Liver (tissue), 3 donors: ENCODE data around the gene PLEKHA7.

ENCODE experiments used
- EGR1 ChIP-seq, 2 donors: IDR thresholded peaks; 2 replicates each; pipeline ENCODE4 v1.6.1; 2016 to 2018; ENCODE audit warnings: antibody characterized with exemption in 2 of 2, low read depth in 2 of 2
- GABPA ChIP-seq, 2 donors: IDR thresholded peaks in 1 of 2; conservative IDR thresholded peaks in 1 of 2; 2 replicates each; pipeline ENCODE4 v1.6.1; 2016; ENCODE audit warnings: antibody characterized with exemption in 2 of 2, mild to moderate bottlenecking in 1 of 2, moderate library complexity in 1 of 2
- HNF4A ChIP-seq, 2 donors: conservative IDR thresholded peaks; 2 replicates each; pipeline ENCODE4 v1.6.1; 2016; ENCODE audit warnings: antibody characterized with exemption in 2 of 2, mild to moderate bottlenecking in 2 of 2
- REST ChIP-seq: IDR thresholded peaks from 2 replicates; pipeline ENCODE4 v1.6.1; 2016; ENCODE audit warnings: antibody characterized with exemption, mild to moderate bottlenecking
- RXRA ChIP-seq, 2 donors: IDR thresholded peaks; 2 replicates each; pipeline ENCODE4 v1.6.1; 2017 to 2018; ENCODE audit warnings: antibody characterized with exemption in 2 of 2, mild to moderate bottlenecking in 1 of 2
- TAF1 ChIP-seq: conservative IDR thresholded peaks from 2 replicates; pipeline ENCODE4 v1.6.1; 2016; ENCODE audit warnings: antibody characterized with exemption, mild to moderate bottlenecking
- YY1 ChIP-seq: IDR thresholded peaks from 2 replicates; pipeline ENCODE4 v1.6.1; 2016; ENCODE audit warnings: antibody characterized with exemption, mild to moderate bottlenecking
- TF ChIP-seq, protein P1 (sequence below): fragments of 150-350 bp; IDR thresholded peaks from 2 replicates; pipeline ENCODE4 v1.5.1; 2017; ENCODE audit warnings: improper control_type of control experiment, low read depth, low read length; ENCODE audit not compliant: missing input control
- TF ChIP-seq, protein P2 (sequence below): IDR thresholded peaks from 2 replicates; pipeline ENCODE4 v1.6.1; 2016; ENCODE audit warnings: antibody characterized with exemption
- donor health status: healthy.
- donor health status: healthy.

GRCh38 chr11:16856022-16856471 is 158.2 kb downstream of the PLEKHA7 start:
- TF ChIP-seq, protein P1, sequence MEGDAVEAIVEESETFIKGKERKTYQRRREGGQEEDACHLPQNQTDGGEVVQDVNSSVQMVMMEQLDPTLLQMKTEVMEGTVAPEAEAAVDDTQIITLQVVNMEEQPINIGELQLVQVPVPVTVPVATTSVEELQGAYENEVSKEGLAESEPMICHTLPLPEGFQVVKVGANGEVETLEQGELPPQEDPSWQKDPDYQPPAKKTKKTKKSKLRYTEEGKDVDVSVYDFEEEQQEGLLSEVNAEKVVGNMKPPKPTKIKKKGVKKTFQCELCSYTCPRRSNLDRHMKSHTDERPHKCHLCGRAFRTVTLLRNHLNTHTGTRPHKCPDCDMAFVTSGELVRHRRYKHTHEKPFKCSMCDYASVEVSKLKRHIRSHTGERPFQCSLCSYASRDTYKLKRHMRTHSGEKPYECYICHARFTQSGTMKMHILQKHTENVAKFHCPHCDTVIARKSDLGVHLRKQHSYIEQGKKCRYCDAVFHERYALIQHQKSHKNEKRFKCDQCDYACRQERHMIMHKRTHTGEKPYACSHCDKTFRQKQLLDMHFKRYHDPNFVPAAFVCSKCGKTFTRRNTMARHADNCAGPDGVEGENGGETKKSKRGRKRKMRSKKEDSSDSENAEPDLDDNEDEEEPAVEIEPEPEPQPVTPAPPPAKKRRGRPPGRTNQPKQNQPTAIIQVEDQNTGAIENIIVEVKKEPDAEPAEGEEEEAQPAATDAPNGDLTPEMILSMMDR, result no peak
- TF ChIP-seq TAF1, result no peak
- TF ChIP-seq EGR1 (IDR thresholded peaks at IDR 0.05; ENCODE audit: low read depth in 2 of 2), result no peak
- TF ChIP-seq HNF4A (conservative IDR thresholded peaks at IDR 0.05), result no peak
- TF ChIP-seq, protein P2, sequence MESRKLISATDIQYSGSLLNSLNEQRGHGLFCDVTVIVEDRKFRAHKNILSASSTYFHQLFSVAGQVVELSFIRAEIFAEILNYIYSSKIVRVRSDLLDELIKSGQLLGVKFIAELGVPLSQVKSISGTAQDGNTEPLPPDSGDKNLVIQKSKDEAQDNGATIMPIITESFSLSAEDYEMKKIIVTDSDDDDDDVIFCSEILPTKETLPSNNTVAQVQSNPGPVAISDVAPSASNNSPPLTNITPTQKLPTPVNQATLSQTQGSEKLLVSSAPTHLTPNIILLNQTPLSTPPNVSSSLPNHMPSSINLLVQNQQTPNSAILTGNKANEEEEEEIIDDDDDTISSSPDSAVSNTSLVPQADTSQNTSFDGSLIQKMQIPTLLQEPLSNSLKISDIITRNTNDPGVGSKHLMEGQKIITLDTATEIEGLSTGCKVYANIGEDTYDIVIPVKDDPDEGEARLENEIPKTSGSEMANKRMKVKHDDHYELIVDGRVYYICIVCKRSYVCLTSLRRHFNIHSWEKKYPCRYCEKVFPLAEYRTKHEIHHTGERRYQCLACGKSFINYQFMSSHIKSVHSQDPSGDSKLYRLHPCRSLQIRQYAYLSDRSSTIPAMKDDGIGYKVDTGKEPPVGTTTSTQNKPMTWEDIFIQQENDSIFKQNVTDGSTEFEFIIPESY, result no peak
- TF ChIP-seq GABPA (IDR thresholded peaks at IDR 0.05 in 1 of 2, conservative IDR thresholded peaks at IDR 0.05 in 1 of 2), result no peak
- no peak for TF ChIP-seq REST
- TF ChIP-seq RXRA (IDR thresholded peaks at IDR 0.05), result no peak
- TF ChIP-seq YY1, result no peak
